ENCODE measurements around the gene BNIPL.
A peak's percentile ranks its signal among the peaks of the same experiment; 100 is the strongest.

The BNIPL gene

GRCh38 chr1:151049458-151049857 lies 13.1 kb downstream of the BNIPL start:
- no peak overlapping the region for H3K4ac ChIP-seq (ENCODE audit: low read depth in 1 of 2, low read length in 2 of 2)
- H3K27me3 ChIP-seq (ENCODE audit: control insufficient read depth in 1 of 2, insufficient read depth in 1 of 2, low read length in 2 of 2): no peaks in the 10 kb centered on the region
- H3K4me1 ChIP-seq (ENCODE audit: control insufficient read depth, insufficient read depth, low read depth, low read length): peaks cover 8% of the 10 kb centered on the region
- no peak overlapping the region for H3K18ac ChIP-seq (ENCODE audit: low read depth in 1 of 2, low read length in 2 of 2)
- WGBS: 98% methylated on average over 4 of the region's 5 CpGs
- H2AK5ac ChIP-seq (ENCODE audit: low read length, severe bottlenecking): no peak overlapping the region
- H3K79me1 ChIP-seq (replicated peaks; ENCODE audit: low read length, poor library complexity, severe bottlenecking): peaks cover 5% of the 10 kb centered on the region
- no peak for DNase-seq
- no peak overlapping the region for H3K4me2 ChIP-seq (ENCODE audit: low read length, poor library complexity, severe bottlenecking)
- H2BK12ac ChIP-seq (ENCODE audit: low read length in 2 of 2): no peak overlapping the region
- no peak overlapping the region for H3K4me3 ChIP-seq (ENCODE audit: insufficient read depth in 1 of 2, low read depth in 1 of 2, low read length in 2 of 2)
- no peak overlapping the region for H3K27ac ChIP-seq (ENCODE audit: low read length, poor library complexity, severe bottlenecking)
- no peak overlapping the region for H3K14ac ChIP-seq (ENCODE audit: low read length in 2 of 2)
- H3K23ac ChIP-seq (ENCODE audit: low read length in 2 of 2): no peak overlapping the region
- H4K91ac ChIP-seq (ENCODE audit: low read length): no peak overlapping the region
- H2BK120ac ChIP-seq (ENCODE audit: low read depth, low read length): no peak overlapping the region
- no peak overlapping the region for H2BK5ac ChIP-seq (ENCODE audit: low read depth, low read length, poor library complexity, severe bottlenecking)
- H4K8ac ChIP-seq (ENCODE audit: low read length): peak overlapping the region; percentile 24
- peaks cover 21 to 47% of the 10 kb centered on the region in 2 experiments for H3K36me3 ChIP-seq (ENCODE audit: control insufficient read depth in 1 of 2, insufficient read depth in 2 of 2, low read depth in 1 of 2, low read length in 2 of 2)
- no peak overlapping the region for H2AFZ ChIP-seq (ENCODE audit: low read depth, low read length)
- no peak overlapping the region for H2BK15ac ChIP-seq (ENCODE audit: low read depth, poor library complexity, severe bottlenecking)
- no peaks in the 10 kb centered on the region for H3K9me3 ChIP-seq (ENCODE audit: control insufficient read depth, low read length)
- no peak overlapping the region for H3K9ac ChIP-seq (ENCODE audit: low read length)

GRCh38 chr1:151050051-151050688 lies 13.8 kb downstream of the BNIPL start:
- WGBS: 100% methylated on average over 1 of the region's 2 CpGs
- Histone ChIP-seq H3K4ac (ENCODE audit: low read depth in 1 of 2, low read length in 2 of 2) (no peak overlapping the region), H3K4me1 (ENCODE audit: control insufficient read depth, insufficient read depth, low read depth, low read length) (peaks cover 8% of the 10 kb centered on the region), H2AFZ (ENCODE audit: low read depth, low read length) (no peak overlapping the region), H3K14ac (ENCODE audit: low read length in 2 of 2) (no peak overlapping the region), H3K36me3 (ENCODE audit: control insufficient read depth in 1 of 2, insufficient read depth in 2 of 2, low read depth in 1 of 2, low read length in 2 of 2) (peaks cover 26 to 54% of the 10 kb centered on the region in 2 experiments), H4K91ac (ENCODE audit: low read length) (no peak overlapping the region), H2AK5ac (ENCODE audit: low read length, severe bottlenecking) (no peak overlapping the region), H2BK15ac (ENCODE audit: low read depth, poor library complexity, severe bottlenecking) (no peak overlapping the region), H3K79me1 (replicated peaks; ENCODE audit: low read length, poor library complexity, severe bottlenecking) (peaks cover 9% of the 10 kb centered on the region), H2BK12ac (ENCODE audit: low read length in 2 of 2) (no peak overlapping the region), H2BK120ac (ENCODE audit: low read depth, low read length) (no peak overlapping the region), H2BK5ac (ENCODE audit: low read depth, low read length, poor library complexity, severe bottlenecking) (no peak overlapping the region), H4K8ac (ENCODE audit: low read length) (no peak overlapping the region), H3K18ac (ENCODE audit: low read depth in 1 of 2, low read length in 2 of 2) (no peak overlapping the region), H3K27me3 (ENCODE audit: control insufficient read depth in 1 of 2, insufficient read depth in 1 of 2, low read length in 2 of 2) (no peaks in the 10 kb centered on the region), H3K4me3 (ENCODE audit: insufficient read depth in 1 of 2, low read depth in 1 of 2, low read length in 2 of 2) (no peak overlapping the region), H3K4me2 (ENCODE audit: low read length, poor library complexity, severe bottlenecking) (no peak overlapping the region), H3K23ac (ENCODE audit: low read length in 2 of 2) (no peak overlapping the region), H3K9ac (ENCODE audit: low read length) (no peak overlapping the region), H3K27ac (ENCODE audit: low read length, poor library complexity, severe bottlenecking) (no peak overlapping the region), H3K9me3 (ENCODE audit: control insufficient read depth, low read length) (no peaks in the 10 kb centered on the region)
- DNase-seq: no peak

- 83% methylated on average over 1 of the region's 2 CpGs for WGBS
- Histone ChIP-seq H2AFZ (ENCODE audit: low read depth, low read length) (no peak overlapping the region), H4K8ac (ENCODE audit: low read length) (no peak overlapping the region), H3K14ac (ENCODE audit: low read length in 2 of 2) (no peak overlapping the region), H3K79me1 (replicated peaks; ENCODE audit: low read length, poor library complexity, severe bottlenecking) (peaks cover 9% of the 10 kb centered on the region), H3K18ac (ENCODE audit: low read depth in 1 of 2, low read length in 2 of 2) (no peak overlapping the region), H4K91ac (ENCODE audit: low read length) (no peak overlapping the region), H3K4ac (ENCODE audit: low read depth in 1 of 2, low read length in 2 of 2) (no peak overlapping the region), H3K36me3 (ENCODE audit: control insufficient read depth in 1 of 2, insufficient read depth in 2 of 2, low read depth in 1 of 2, low read length in 2 of 2) (peaks cover 33 to 67% of the 10 kb centered on the region in 2 experiments), H2AK5ac (ENCODE audit: low read length, severe bottlenecking) (no peak overlapping the region), H2BK120ac (ENCODE audit: low read depth, low read length) (no peak overlapping the region), H2BK12ac (ENCODE audit: low read length in 2 of 2) (no peak overlapping the region), H3K4me3 (ENCODE audit: insufficient read depth in 1 of 2, low read depth in 1 of 2, low read length in 2 of 2) (no peak overlapping the region), H3K4me2 (ENCODE audit: low read length, poor library complexity, severe bottlenecking) (no peak overlapping the region), H3K27me3 (ENCODE audit: control insufficient read depth in 1 of 2, insufficient read depth in 1 of 2, low read length in 2 of 2) (no peaks in the 10 kb centered on the region), H3K23ac (ENCODE audit: low read length in 2 of 2) (no peak overlapping the region), H2BK15ac (ENCODE audit: low read depth, poor library complexity, severe bottlenecking) (no peak overlapping the region), H3K9me3 (ENCODE audit: control insufficient read depth, low read length) (no peaks in the 10 kb centered on the region), H3K27ac (ENCODE audit: low read length, poor library complexity, severe bottlenecking) (no peak overlapping the region), H2BK5ac (ENCODE audit: low read depth, low read length, poor library complexity, severe bottlenecking) (no peak overlapping the region), H3K9ac (ENCODE audit: low read length) (no peak overlapping the region), H3K4me1 (ENCODE audit: control insufficient read depth, insufficient read depth, low read depth, low read length) (peaks cover 13% of the 10 kb centered on the region)
- no peak for DNase-seq
These were observed 15.1 kb downstream of the BNIPL start for GRCh38 chr1:151051356-151052009.

GRCh38 chr1:151054971-151055547 lies 18.7 kb downstream of the BNIPL start:
- Histone ChIP-seq H3K36me3 (ENCODE audit: control insufficient read depth in 1 of 2, insufficient read depth in 2 of 2, low read depth in 1 of 2, low read length in 2 of 2) (peaks cover 36 to 69% of the 10 kb centered on the region in 2 experiments), H2BK120ac (ENCODE audit: low read depth, low read length) (no peak overlapping the region), H3K9me3 (ENCODE audit: control insufficient read depth, low read length) (no peaks in the 10 kb centered on the region), H2BK5ac (ENCODE audit: low read depth, low read length, poor library complexity, severe bottlenecking) (no peak overlapping the region), H3K14ac (ENCODE audit: low read length in 2 of 2) (no peak overlapping the region), H3K27me3 (ENCODE audit: control insufficient read depth in 1 of 2, insufficient read depth in 1 of 2, low read length in 2 of 2) (no peaks in the 10 kb centered on the region), H3K9ac (ENCODE audit: low read length) (no peak overlapping the region), H4K8ac (ENCODE audit: low read length) (no peak overlapping the region), H3K79me1 (replicated peaks; ENCODE audit: low read length, poor library complexity, severe bottlenecking) (peaks cover 9% of the 10 kb centered on the region), H2BK12ac (ENCODE audit: low read length in 2 of 2) (no peak overlapping the region), H3K27ac (ENCODE audit: low read length, poor library complexity, severe bottlenecking) (no peak overlapping the region), H3K23ac (ENCODE audit: low read length in 2 of 2) (no peak overlapping the region), H3K18ac (ENCODE audit: low read depth in 1 of 2, low read length in 2 of 2) (no peak overlapping the region), H4K91ac (ENCODE audit: low read length) (no peak overlapping the region), H2AK5ac (ENCODE audit: low read length, severe bottlenecking) (peak overlapping the region; percentile 37), H3K4me3 (ENCODE audit: insufficient read depth in 1 of 2, low read depth in 1 of 2, low read length in 2 of 2) (no peak overlapping the region), H3K4me2 (ENCODE audit: low read length, poor library complexity, severe bottlenecking) (no peak overlapping the region), H3K4me1 (ENCODE audit: control insufficient read depth, insufficient read depth, low read depth, low read length) (peaks cover 11% of the 10 kb centered on the region), H3K4ac (ENCODE audit: low read depth in 1 of 2, low read length in 2 of 2) (no peak overlapping the region), H2AFZ (ENCODE audit: low read depth, low read length) (no peak overlapping the region), H2BK15ac (ENCODE audit: low read depth, poor library complexity, severe bottlenecking) (no peak overlapping the region)
- 94% methylated on average over 4 of the region's 4 CpGs for WGBS
- DNase-seq: no peak

All from mesenchymal stem cell (in vitro differentiated cells and primary cell).